T-cell (primary cell): ENCODE measurements around the gene GGT7. TPM values are rescaled to one million over a fixed set of nuclear protein-coding genes. Genes with fewer than 3 reads are reported as not detected.
"Not testable (repeated sequence)": the region's sequence is repeated elsewhere in the genome, so short reads cannot be mapped to it uniquely, and the experiment has no call there.

ENCODE experiments used
- ATAC-seq, 4 experiments: fragments of 200-7000 bp in 3 of 4; fragments of 150-1000 bp in 1 of 4; cut with Tn5 transposase; replicated peaks in 1 of 4; 1 replicate in 3 of 4; 2 replicates in 1 of 4; pipeline ENCODE4 v1.10.0; 2021; ENCODE audit warnings: moderate library complexity in 3 of 4, mild to moderate bottlenecking in 2 of 4, moderate number of reproducible peaks in 1 of 4
- CTCF ChIA-PET, 2 donors: fragments of 300-600 bp; sonication (Branson Sonifier 250); formaldehyde crosslinking; loops; one replicate each; lab custom pipeline; 2022; ENCODE audit warnings: antibody characterized with exemption in 2 of 2; lab: Charles Lee
- POLR2A ChIA-PET, 2 donors: fragments of 300-600 bp; sonication (Branson Sonifier 250); formaldehyde crosslinking; loops; one replicate each; lab custom pipeline; 2022; ENCODE audit warnings: antibody characterized with exemption in 2 of 2; lab: Charles Lee
- DNase-seq, 35 experiments: peaks; one replicate each; pipeline versions ENCODE4 v3.0.0 to v3.0.0-alpha.2; 2013 to 2023
- H3K27ac ChIP-seq: one replicate; pipeline ENCODE4 v1.5.1; 2013; ENCODE audit warnings: low read length
- H3K27me3 ChIP-seq, 2 experiments: replicated peaks in 1 of 2; 1 replicate in 1 of 2; 2 replicates in 1 of 2; pipeline versions ENCODE4 v1.6.1 to v1.7.0; 2013; ENCODE audit warnings: low read length in 1 of 2, mixed read lengths in 1 of 2; ENCODE audit not compliant: control insufficient read depth in 2 of 2, insufficient read depth in 2 of 2; ENCODE audit errors: extremely low read depth in 1 of 2
- H3K36me3 ChIP-seq, 2 donors: 1 replicate in 1 of 2; 2 replicates in 1 of 2; pipeline versions ENCODE4 v1.6.1 to v1.7.0; 2013; ENCODE audit warnings: low read length in 1 of 2; ENCODE audit not compliant: control insufficient read depth in 2 of 2, insufficient read depth in 1 of 2; ENCODE audit errors: extremely low read depth in 1 of 2
- H3K4me1 ChIP-seq, 2 experiments: 1 replicate in 1 of 2; 2 replicates in 1 of 2; pipeline versions ENCODE4 v1.6.1 to v1.7.0; 2013; ENCODE audit warnings: low read length in 2 of 2, mixed read lengths in 1 of 2; ENCODE audit not compliant: insufficient read depth in 2 of 2, control insufficient read depth in 1 of 2; ENCODE audit errors: extremely low read depth in 1 of 2
- H3K4me3 ChIP-seq, 2 donors: 1 replicate in 1 of 2; 2 replicates in 1 of 2; pipeline versions ENCODE4 v1.5.1 to v1.7.0; 2013; ENCODE audit warnings: mild to moderate bottlenecking in 2 of 2, low read length in 1 of 2, moderate library complexity in 1 of 2; ENCODE audit not compliant: control insufficient read depth in 1 of 2; ENCODE audit errors: extremely low read depth in 1 of 2
- H3K9me3 ChIP-seq: 2 replicates; pipeline ENCODE4 v1.7.0; 2013
- H3K27ac Mint-ChIP-seq, 2 donors: one replicate each; pipeline ENCODE4 v1.8.0; 2020 to 2021; ENCODE audit warnings: mild to moderate bottlenecking in 2 of 2, mixed read lengths in 2 of 2
- H3K27me3 Mint-ChIP-seq, 2 donors: one replicate each; pipeline ENCODE4 v1.8.0; 2021 to 2022; ENCODE audit warnings: mixed read lengths in 2 of 2
- H3K36me3 Mint-ChIP-seq: one replicate; pipeline ENCODE4 v1.8.0; 2021; ENCODE audit warnings: mixed read lengths
- H3K4me1 Mint-ChIP-seq, 3 donors: one replicate each; pipeline ENCODE4 v1.8.0; 2020 to 2022; ENCODE audit warnings: mixed read lengths in 3 of 3, mild to moderate bottlenecking in 1 of 3
- H3K4me3 Mint-ChIP-seq, 3 donors: one replicate each; pipeline ENCODE4 v1.8.0; 2020 to 2022; ENCODE audit warnings: mild to moderate bottlenecking in 3 of 3, mixed read lengths in 3 of 3, moderate library complexity in 3 of 3
- H3K9me3 Mint-ChIP-seq, 3 donors: one replicate each; pipeline ENCODE4 v1.8.0; 2020 to 2022; ENCODE audit warnings: mixed read lengths in 3 of 3
- WGBS: methylation state at CpG from one replicate; pipeline ENCODE4 v1.1.5; 2013; ENCODE audit warnings: missing lambda C conversion rate; ENCODE audit not compliant: insufficient coverage; 5-methylcytosine and 5-hydroxymethylcytosine counted together
- total RNA-seq, 35 experiments: library from RNA in 6 of 35; stranded (reverse) in 6 of 35; fragments of 120-200 nt in 1 of 35; gene quantifications; one replicate each; pipeline versions ENCODE4 v1.2.1 to v1.2.4 and lab custom pipeline; 2013 to 2026

The GGT7 gene
- total RNA-seq, 5 donors from 2014 or later (not counting 1 experiment from before 2014, with no cell fraction given): 31.5 to 47.0 (median 38.1) TPM

GRCh38 chr20:34815636-34816035, 57.0 kb downstream of the GGT7 start:
- no peak for ATAC-seq
- Histone ChIP-seq H3K4me3 (no peak overlapping the region), H3K27me3 (no peaks in the 10 kb centered on the region), H3K9me3 (no peaks in the 10 kb centered on the region), H3K27ac (no peak overlapping the region), H3K4me1 (no peaks in the 10 kb centered on the region), H3K36me3 (no peaks in the 10 kb centered on the region)
- Mint-ChIP-seq H3K36me3 (no peaks in the 10 kb centered on the region), H3K9me3 (no peaks in the 10 kb centered on the region), H3K4me1 (peaks cover 40 to 53% (median 52%) of the 10 kb centered on the region in 3 donors), H3K4me3 (no peak overlapping the region), H3K27me3 (no peaks in the 10 kb centered on the region), H3K27ac (no peak overlapping the region)
- ChIA-PET CTCF (no interaction called here), POLR2A (no interaction called here)
- 92% methylated on average over 1 of the region's 1 CpG for WGBS
- DNase-seq: no peak

GRCh38 chr20:34808583-34808982, 64.1 kb downstream of the GGT7 start:
- Mint-ChIP-seq H3K36me3 (peaks cover 6% of the 10 kb centered on the region), H3K27ac (no peak overlapping the region), H3K4me3 (no peak overlapping the region), H3K4me1 (peaks cover 24 to 32% (median 30%) of the 10 kb centered on the region in 3 donors), H3K27me3 (no peaks in the 10 kb centered on the region), H3K9me3 (no peaks in the 10 kb centered on the region)
- ChIA-PET POLR2A (interaction anchor here in 1 of 2 donors (0.6 kb wide), 1 partner anchor 35 kb away, joined by 3 read pairs; no protein-coding TSS in a partner anchor), CTCF (no interaction called here)
- ATAC-seq (no peak), DNase-seq (no peak)
- Histone ChIP-seq H3K9me3 (no peaks in the 10 kb centered on the region), H3K27ac (no peak overlapping the region), H3K4me1 (no peaks in the 10 kb centered on the region), H3K36me3 (no peaks in the 10 kb centered on the region), H3K4me3 (no peak overlapping the region), H3K27me3 (no peaks in the 10 kb centered on the region)
- 100% methylated on average over 3 of the region's 5 CpGs for WGBS

- POLR2A ChIA-PET: interaction anchor here in 1 of 2 donors (0.6 kb wide), 1 partner anchor 55 kb away, joined by 4 read pairs; no protein-coding TSS in a partner anchor
- DNase-seq, H3K27ac Mint-ChIP-seq, H3K36me3 ChIP-seq, H3K4me1 ChIP-seq, H3K4me3 Mint-ChIP-seq, ATAC-seq, CTCF ChIA-PET, H3K27me3 ChIP-seq, H3K9me3 ChIP-seq, H3K4me3 ChIP-seq, H3K36me3 Mint-ChIP-seq, H3K27ac ChIP-seq, H3K9me3 Mint-ChIP-seq, H3K27me3 Mint-ChIP-seq: not testable (repeated sequence)
- peaks cover 24 to 32% (median 30%) of the 10 kb centered on the region in 3 donors for H3K4me1 Mint-ChIP-seq
- whole genome bisulfite sequencing: 100% methylated on average over 2 of the region's 8 CpGs
These were observed 64.7 kb downstream of the GGT7 start for GRCh38 chr20:34807944-34808465.

- H3K27ac Mint-ChIP-seq: no peak overlapping the region
- ATAC-seq: no peak
- CTCF ChIA-PET: no interaction called here
These were observed 66.4 kb downstream of the GGT7 start for GRCh38 chr20:34806255-34806654.

GRCh38 chr20:34798871-34799270, 73.8 kb downstream of the GGT7 start:
- Mint-ChIP-seq H3K4me3 (no peak overlapping the region), H3K27ac (no peak overlapping the region), H3K9me3 (no peaks in the 10 kb centered on the region), H3K36me3 (peaks cover 10% of the 10 kb centered on the region), H3K27me3 (no peaks in the 10 kb centered on the region), H3K4me1 (peaks cover 48 to 62% (median 59%) of the 10 kb centered on the region in 3 donors)
- H3K4me1 ChIP-seq: no peaks in the 10 kb centered on the region
- H3K4me3 ChIP-seq: no peak overlapping the region
- DNase-seq: no peak
- ChIA-PET POLR2A (no interaction called here), CTCF (no interaction called here)
- no peaks in the 10 kb centered on the region for H3K27me3 ChIP-seq
- H3K27ac ChIP-seq: no peak overlapping the region
- H3K9me3 ChIP-seq: no peaks in the 10 kb centered on the region
- no peak for ATAC-seq
- H3K36me3 ChIP-seq: peaks cover 0 to 2% of the 10 kb centered on the region in 2 donors

More at GRCh38 chr20:34806255-34806654, 66.4 kb downstream of the GGT7 start:
- Mint-ChIP-seq H3K27me3 (no peaks in the 10 kb centered on the region), H3K9me3 (no peaks in the 10 kb centered on the region), H3K4me1 (peaks cover 31 to 36% (median 34%) of the 10 kb centered on the region in 3 donors), H3K36me3 (peaks cover 16% of the 10 kb centered on the region), H3K4me3 (no peak overlapping the region)
- H3K4me3 ChIP-seq: no peak overlapping the region
- H3K4me1 ChIP-seq: no peaks in the 10 kb centered on the region
- no peaks in the 10 kb centered on the region for H3K9me3 ChIP-seq
- no peaks in the 10 kb centered on the region for H3K27me3 ChIP-seq
- H3K36me3 ChIP-seq: peaks cover 0 to 2% of the 10 kb centered on the region in 2 donors
- no peak overlapping the region for H3K27ac ChIP-seq
- DNase-seq: no peak
- POLR2A ChIA-PET: no interaction called here

- Histone ChIP-seq H3K27me3 (no peaks in the 10 kb centered on the region), H3K36me3 (peaks cover 0 to 2% of the 10 kb centered on the region in 2 donors), H3K9me3 (no peaks in the 10 kb centered on the region), H3K27ac (no peak overlapping the region), H3K4me3 (no peak overlapping the region), H3K4me1 (no peaks in the 10 kb centered on the region)
- Mint-ChIP-seq H3K27ac (no peak overlapping the region), H3K4me1 (peaks cover 48 to 65% (median 62%) of the 10 kb centered on the region in 3 donors), H3K27me3 (no peaks in the 10 kb centered on the region), H3K36me3 (peaks cover 10% of the 10 kb centered on the region), H3K9me3 (no peaks in the 10 kb centered on the region), H3K4me3 (no peak overlapping the region)
- DNase-seq (no peak), ATAC-seq (no peak)
- 100% methylated on average over 1 of the region's 3 CpGs for WGBS
- ChIA-PET POLR2A (no interaction called here), CTCF (no interaction called here)
These were observed 74.3 kb downstream of the GGT7 start for GRCh38 chr20:34798328-34798727.
